Measurements from ENCODE around the gene FEN1. TPM values are rescaled to one million over a fixed set of nuclear protein-coding genes. Genes with fewer than 3 reads are reported as not detected.

Gene FEN1
- total RNA-seq, 1 experiment from 2014 or later, result 148 TPM

DNA sequence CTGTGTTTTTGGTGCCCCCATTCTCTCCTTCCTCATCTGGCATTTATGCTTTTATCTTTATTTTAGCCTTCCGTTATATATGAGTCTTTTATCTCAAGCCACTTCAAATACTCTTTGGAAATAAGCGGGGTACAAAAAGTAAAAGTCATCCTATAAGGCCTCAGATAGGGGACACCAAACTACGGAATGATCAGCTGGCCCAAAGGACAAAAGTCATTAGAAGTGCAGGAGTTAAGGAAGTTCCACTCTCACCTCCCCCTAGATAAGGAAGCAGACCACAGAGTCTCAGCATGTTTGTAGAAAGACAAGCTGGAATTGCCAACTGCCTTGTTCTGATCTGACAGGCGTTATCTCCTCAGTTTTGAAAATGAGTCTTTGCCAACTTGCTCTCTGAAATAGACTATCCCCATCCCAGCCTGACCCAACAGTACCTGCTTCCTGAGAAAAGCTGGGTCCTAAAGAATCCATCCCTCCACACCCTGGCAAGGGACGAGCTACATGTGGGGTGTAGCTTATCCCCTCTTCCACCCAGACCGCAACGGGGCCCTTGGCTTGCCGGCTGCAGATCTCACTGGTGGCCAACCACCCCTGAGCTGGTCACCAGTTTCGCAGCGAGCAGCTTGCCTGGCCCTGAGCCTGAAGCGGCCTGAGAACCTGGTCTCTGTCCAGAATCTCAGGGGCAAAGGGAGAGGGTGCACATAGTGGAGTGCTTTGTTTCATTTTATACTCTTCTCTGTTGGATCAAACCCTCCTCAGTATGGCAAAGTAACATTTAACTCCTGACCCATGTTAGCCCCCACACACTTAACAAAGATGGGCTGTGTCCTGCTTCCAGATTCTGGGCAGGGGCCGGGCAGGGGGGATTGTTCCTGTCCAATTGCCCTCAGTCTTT is 49.2 kb downstream of the FEN1 start:
- no peak for DNase-seq (ENCODE audit: low read depth)

DNA sequence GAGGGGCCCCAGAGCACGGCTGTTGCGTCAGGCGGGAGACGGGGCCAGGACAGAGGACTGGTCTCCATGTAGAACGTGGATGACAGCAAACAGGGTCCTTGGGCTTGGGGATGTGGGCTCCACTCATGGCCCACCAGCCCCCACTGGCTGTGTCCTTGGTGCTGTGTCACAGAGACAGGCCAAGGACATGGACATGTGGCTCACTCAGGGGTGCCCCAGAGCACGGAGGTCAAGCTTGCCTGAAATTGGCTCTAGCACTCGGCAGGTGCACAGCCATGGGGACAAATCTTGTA is 49.8 kb downstream of the FEN1 start:
- DNase-seq (ENCODE audit: low read depth), result no peak

DNA sequence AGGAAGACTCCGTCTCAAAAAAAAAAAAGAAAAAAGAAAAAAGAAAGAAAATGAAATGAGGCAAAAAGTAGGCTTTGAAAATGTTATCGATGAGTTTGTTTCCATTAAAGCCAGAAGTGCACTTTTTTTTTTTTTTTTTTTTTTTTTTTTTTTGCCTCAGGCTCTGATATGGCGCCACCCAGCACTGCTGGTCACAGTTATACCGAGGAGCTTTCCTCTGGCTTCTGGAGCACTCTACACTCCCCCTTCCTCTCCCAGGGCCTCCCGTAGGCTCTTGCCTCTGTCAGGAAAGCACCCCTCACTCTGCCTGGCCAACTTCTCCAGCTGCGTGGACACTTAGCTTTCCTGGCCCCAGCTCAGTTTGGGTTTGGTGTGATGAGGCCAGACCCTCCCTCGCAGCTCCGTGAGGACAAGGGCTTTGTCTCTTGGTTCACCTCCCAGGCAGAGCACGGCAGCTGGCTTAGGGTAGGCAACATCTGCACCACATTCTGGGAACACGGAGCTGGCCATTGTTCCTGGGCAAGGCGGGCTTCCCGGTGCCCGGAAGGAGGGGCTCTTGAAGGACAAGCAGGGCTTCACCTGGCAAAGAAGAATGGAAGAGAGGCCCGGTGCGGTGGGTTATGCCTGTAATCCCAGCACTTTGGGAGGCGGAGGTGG is 52.3 kb downstream of the FEN1 start:
- DNase-seq (ENCODE audit: low read depth), result no peak

DNA sequence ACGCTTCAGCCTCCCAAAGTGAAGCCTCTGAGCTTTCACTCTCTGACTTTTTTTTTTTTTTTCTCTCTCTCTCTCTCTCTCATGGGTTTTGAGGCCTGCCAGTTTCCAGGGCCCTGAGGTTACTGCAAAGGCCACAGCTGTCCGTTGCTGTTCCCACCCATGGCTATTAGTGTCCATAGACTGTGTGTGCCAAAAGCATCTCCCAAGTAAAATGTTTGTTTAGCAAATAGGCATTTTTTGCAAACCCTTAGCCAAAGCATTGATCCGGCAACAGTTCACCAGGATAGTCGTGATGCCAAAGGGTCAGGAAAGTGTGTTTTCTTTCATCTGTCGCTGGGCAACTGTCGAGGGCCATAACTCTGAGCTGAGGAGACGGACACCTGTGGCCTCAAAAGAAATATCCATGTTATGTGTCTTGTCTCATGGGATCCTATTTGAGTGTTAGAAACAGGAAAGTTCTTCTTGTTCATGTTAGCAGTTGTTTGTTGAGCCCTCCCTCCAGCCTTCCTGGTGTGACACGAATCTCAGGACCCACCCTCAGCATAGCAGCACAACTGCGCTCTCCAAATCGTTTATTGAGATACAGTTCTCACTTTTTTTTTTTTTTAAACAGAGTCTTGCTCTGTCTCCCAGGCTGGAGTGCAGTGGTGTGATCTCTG is 53.8 kb downstream of the FEN1 start:
- DNase-seq (ENCODE audit: low read depth), result no peak

Other genes with a start within 250 kb of the FEN1 start
- 0.34 and 0.77 TPM in 2 replicates for gene SYT7, start 211.8 kb upstream of the FEN1 start, total RNA-seq (2014; rRNA removed; shearing (Covaris generic))
- 0.65 and 0.91 TPM in 2 replicates for gene DAGLA, start 112.5 kb upstream of the FEN1 start, total RNA-seq (2014; rRNA removed; shearing (Covaris generic))
- gene MYRF, start 40.3 kb upstream of the FEN1 start, total RNA-seq (2014; rRNA removed; shearing (Covaris generic)), result 0.68 and 2.1 TPM in 2 replicates
- 61.1 and 70.8 TPM in 2 replicates for gene TMEM258, start 312 bp upstream of the FEN1 start, total RNA-seq (2014; rRNA removed; shearing (Covaris generic))
- gene FADS1, start 24.1 kb downstream of the FEN1 start, total RNA-seq (2014; rRNA removed; shearing (Covaris generic)), result 30.0 and 35.9 TPM in 2 replicates
- gene FADS2, start 35.4 kb downstream of the FEN1 start, total RNA-seq (2014; rRNA removed; shearing (Covaris generic)), result 21.3 and 33.8 TPM in 2 replicates
- gene FADS3, start 98.6 kb downstream of the FEN1 start, total RNA-seq (2014; rRNA removed; shearing (Covaris generic)), result 24.9 and 43.1 TPM in 2 replicates
- gene RAB3IL1, start 124.7 kb downstream of the FEN1 start, total RNA-seq (2014; rRNA removed; shearing (Covaris generic)), result 0.40 and 2.2 TPM in 2 replicates
- 0.65 TPM in 1 of 2 replicates, not detected in the other for gene BEST1, start 157.4 kb downstream of the FEN1 start, total RNA-seq (2014; rRNA removed; shearing (Covaris generic))
- 184 and 219 TPM in 2 replicates for gene FTH1, start 174.7 kb downstream of the FEN1 start, total RNA-seq (2014; rRNA removed; shearing (Covaris generic))

Data from Daoy (cell line).